Psoas muscle (tissue), 8 donors: ENCODE data around the gene CMSS1. TPM values are rescaled to one million over a fixed set of nuclear protein-coding genes. Genes with fewer than 3 reads are reported as not detected.
A peak's percentile ranks its signal among the peaks of the same experiment; 100 is the strongest.

Experiments used
- ATAC-seq, 4 donors: fragments of 200-7000 bp; cut with Tn5 transposase; one replicate each; pipeline ENCODE4 v1.9.1; 2020; ENCODE audit warnings: moderate library complexity in 3 of 4, mild to moderate bottlenecking in 2 of 4
- DNase-seq, 2 donors: peaks; one replicate each; pipeline ENCODE4 v3.0.0-alpha.2; 2020
- H3K27ac ChIP-seq: fragments of 200-600 bp; one replicate; pipeline ENCODE4 v1.8.0; 2022
- H3K27me3 ChIP-seq, 3 donors: fragments of 200-600 bp in 1 of 3; one replicate each; pipeline versions ENCODE4 v1.6.1 to v1.8.0; 2013 to 2022; ENCODE audit warnings: low read length in 2 of 3, mild to moderate bottlenecking in 2 of 3, moderate library complexity in 1 of 3; ENCODE audit not compliant: insufficient read depth in 3 of 3
- H3K36me3 ChIP-seq, 2 donors: fragments of 200-600 bp in 1 of 2; one replicate each; pipeline versions ENCODE4 v1.6.1 to v1.8.0; 2013 to 2022; ENCODE audit warnings: low read depth in 1 of 2, mild to moderate bottlenecking in 1 of 2, moderate library complexity in 1 of 2; ENCODE audit not compliant: insufficient read depth in 1 of 2
- H3K4me1 ChIP-seq: fragments of 200-600 bp; one replicate; pipeline ENCODE4 v1.8.0; 2022
- H3K4me3 ChIP-seq: fragments of 200-600 bp; one replicate; pipeline ENCODE4 v1.8.0; 2022; ENCODE audit warnings: mild to moderate bottlenecking
- H3K9me3 ChIP-seq: fragments of 200-600 bp; one replicate; pipeline ENCODE4 v1.8.0; 2022
- CTCF ChIP-seq: fragments of 200-600 bp; IDR thresholded peaks from one replicate; pipeline ENCODE4 v1.8.0; 2022; ENCODE audit warnings: antibody characterized with exemption
- WGBS, 3 donors: extraction: QIAGEN DNeasy Blood & Tissue Kit; methylation state at CpG; one replicate each; pipeline versions ENCODE4 v1.1.6 to v1.1.7; 2013; 5-methylcytosine and 5-hydroxymethylcytosine counted together
- intact Hi-C, 2 donors: fragments of 100-400 bp; cut with DNase I; formaldehyde crosslinking; loops; one replicate each; pipeline versions ENCODE4 v1.11.0 to v1.14.2; 2022
- polyA plus RNA-seq, 3 donors: library from polyadenylated mRNA; stranded (reverse); fragments of 200-250 nt; gene quantifications; one replicate each; pipeline ENCODE4 v1.2.3, GENCODE V29; 2013
- total RNA-seq, 4 donors: library from RNA; stranded (reverse); fragmentation: NEBNext Ultra II Directional in 2 of 4; extraction: Animal tissue kit (Norgen Biotek cat#: 25700) in 2 of 4; gene quantifications; one replicate each; pipeline versions ENCODE4 v1.2.1 to v1.2.4, GENCODE V29; 2021 to 2023
- donor health status: healthy with polysubstance abuse.
- donor health status: DM: no; HTN: no; CAD: no; lungs with moderate emphysema.
- donor health status: Bipolar disorder and iron deficiency.
- donor health status: healthy.
- donor health status: DM: yes; HTN: yes; CAD: no.
- donor health status: DM: no; HTN: no; CAD: no.
- donor health status: DM: no; HTN: no; CAD: no.
- donor health status: DM: yes; HTN: yes; CAD: no.

CMSS1 gene
- total and polyA plus RNA-seq, 7 donors: 18.4 to 174 (median 58.8) TPM

- Histone ChIP-seq H3K27me3 (no peaks in the 10 kb centered on the region), H3K36me3 (no peaks in the 10 kb centered on the region), H3K4me3 (peak within 1 kb of the TSS; percentile 71), H3K27ac (peak within 1 kb of the TSS; percentile 90), H3K4me1 (peaks cover 6% of the 10 kb centered on the region), H3K9me3 (no peaks in the 10 kb centered on the region)
- intact Hi-C loops: loop anchor here in 1 of 2 donors (5.0 kb wide), 2 partner anchors 43 to 138 kb away; no protein-coding TSS in a partner anchor
- peak; percentile 39 to 82 for DNase-seq
- ATAC-seq: peak; percentile 82 to 91 (median 88)
- TF ChIP-seq CTCF: no peak
- WGBS, 3 donors: 24 to 34% (median 28%) methylated on average over 7 of the region's 7 CpGs
Measured at GRCh38 chr3:100114413-100115030, 296.9 kb downstream of the CMSS1 start, which contains the start of gene FILIP1L. FILIP1L (minus strand) TSS chr3:100114501.

GRCh38 chr3:100117093-100117492, 299.4 kb downstream of the CMSS1 start:
- ATAC-seq: no peak
- no peak for TF ChIP-seq CTCF
- no peaks in the 10 kb centered on the region for H3K9me3 ChIP-seq
- no peak for DNase-seq
- intact Hi-C loops: no loop called here
- H3K27ac ChIP-seq: peak overlapping the region; percentile 90
- H3K4me1 ChIP-seq: peaks cover 16% of the 10 kb centered on the region
- WGBS, 3 donors: 77 to 83% (median 78%) methylated on average over 4 of the region's 4 CpGs
- H3K4me3 ChIP-seq: no peak overlapping the region
- H3K27me3 ChIP-seq: no peaks in the 10 kb centered on the region
- no peaks in the 10 kb centered on the region for H3K36me3 ChIP-seq

GRCh38 chr3:100120012-100120411, 302.4 kb downstream of the CMSS1 start:
- Histone ChIP-seq H3K27ac (peak overlapping the region; percentile 90), H3K27me3 (no peaks in the 10 kb centered on the region), H3K36me3 (no peaks in the 10 kb centered on the region), H3K9me3 (no peaks in the 10 kb centered on the region), H3K4me3 (peak overlapping the region; percentile 38), H3K4me1 (peaks cover 33% of the 10 kb centered on the region)
- ATAC-seq (peak; percentile 62 to 82 (median 74)), DNase-seq (no peak)
- intact Hi-C loops: no loop called here
- WGBS, 3 donors: 0 to 9% (median 0%) methylated on average over 1 of the region's 1 CpG
- no peak for TF ChIP-seq CTCF

DNA sequence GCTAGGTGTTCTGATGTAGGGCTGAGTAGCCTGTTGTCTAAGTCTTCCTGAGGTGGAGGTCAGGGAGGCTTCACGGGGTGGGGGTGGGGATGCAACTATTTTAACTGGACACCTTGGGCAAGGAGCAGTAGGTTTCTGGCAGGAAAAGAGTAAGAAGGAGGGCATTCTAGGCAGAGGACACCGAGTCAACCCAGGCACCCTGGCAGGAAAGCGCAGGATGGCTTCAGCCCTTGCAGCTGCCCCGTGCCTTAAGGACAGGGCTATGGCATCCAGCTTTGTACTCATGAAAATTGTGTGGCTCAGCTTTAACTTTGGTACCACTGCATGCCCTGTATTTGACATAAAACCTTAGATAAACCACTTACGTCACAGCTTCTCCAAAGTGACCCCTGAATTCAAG, 303.0 kb downstream of the CMSS1 start:
- DNase-seq (no peak), ATAC-seq (peak; percentile 38 to 68 (median 44))
- H3K4me1 ChIP-seq: peaks cover 39% of the 10 kb centered on the region
- H3K9me3 ChIP-seq: no peaks in the 10 kb centered on the region
- intact Hi-C loops: no loop called here
- H3K4me3 ChIP-seq: peak overlapping the region; percentile 38
- 36 to 65% (median 39%) methylated on average over 5 of the region's 5 CpGs for WGBS, 3 donors
- TF ChIP-seq CTCF: no peak
- no peaks in the 10 kb centered on the region for H3K36me3 ChIP-seq
- no peaks in the 10 kb centered on the region for H3K27me3 ChIP-seq
- H3K27ac ChIP-seq: peak overlapping the region; percentile 90

GRCh38 chr3:100122321-100122720, 304.7 kb downstream of the CMSS1 start:
- ATAC-seq: no peak
- no peaks in the 10 kb centered on the region for H3K27me3 ChIP-seq
- no peak overlapping the region for H3K4me3 ChIP-seq
- 51 to 65% (median 62%) methylated on average over 2 of the region's 2 CpGs for WGBS, 3 donors
- H3K27ac ChIP-seq: peak overlapping the region; percentile 84
- H3K36me3 ChIP-seq: no peaks in the 10 kb centered on the region
- H3K9me3 ChIP-seq: no peaks in the 10 kb centered on the region
- intact Hi-C loops: no loop called here
- no peak for DNase-seq
- peaks cover 45% of the 10 kb centered on the region for H3K4me1 ChIP-seq
- no peak for TF ChIP-seq CTCF
